NCI-H1436 (cell line): ENCODE results near the gene CENPB.
A peak's percentile ranks its signal among the peaks of the same experiment; 100 is the strongest.

Source experiments
- DNase-seq: peaks from one replicate; lab custom pipeline; 2025; lab: John Stamatoyannopoulos, UW

The CENPB gene

GRCh38 chr20:3766422-3767109 is 20.0 kb downstream of the CENPB start:
- DNase-seq, result no peak

GRCh38 chr20:3765171-3765882 is 21.2 kb downstream of the CENPB start:
- no peak for DNase-seq

- no peak for DNase-seq
Measured at GRCh38 chr20:3764659-3765058, 21.9 kb downstream of the CENPB start.

DNA sequence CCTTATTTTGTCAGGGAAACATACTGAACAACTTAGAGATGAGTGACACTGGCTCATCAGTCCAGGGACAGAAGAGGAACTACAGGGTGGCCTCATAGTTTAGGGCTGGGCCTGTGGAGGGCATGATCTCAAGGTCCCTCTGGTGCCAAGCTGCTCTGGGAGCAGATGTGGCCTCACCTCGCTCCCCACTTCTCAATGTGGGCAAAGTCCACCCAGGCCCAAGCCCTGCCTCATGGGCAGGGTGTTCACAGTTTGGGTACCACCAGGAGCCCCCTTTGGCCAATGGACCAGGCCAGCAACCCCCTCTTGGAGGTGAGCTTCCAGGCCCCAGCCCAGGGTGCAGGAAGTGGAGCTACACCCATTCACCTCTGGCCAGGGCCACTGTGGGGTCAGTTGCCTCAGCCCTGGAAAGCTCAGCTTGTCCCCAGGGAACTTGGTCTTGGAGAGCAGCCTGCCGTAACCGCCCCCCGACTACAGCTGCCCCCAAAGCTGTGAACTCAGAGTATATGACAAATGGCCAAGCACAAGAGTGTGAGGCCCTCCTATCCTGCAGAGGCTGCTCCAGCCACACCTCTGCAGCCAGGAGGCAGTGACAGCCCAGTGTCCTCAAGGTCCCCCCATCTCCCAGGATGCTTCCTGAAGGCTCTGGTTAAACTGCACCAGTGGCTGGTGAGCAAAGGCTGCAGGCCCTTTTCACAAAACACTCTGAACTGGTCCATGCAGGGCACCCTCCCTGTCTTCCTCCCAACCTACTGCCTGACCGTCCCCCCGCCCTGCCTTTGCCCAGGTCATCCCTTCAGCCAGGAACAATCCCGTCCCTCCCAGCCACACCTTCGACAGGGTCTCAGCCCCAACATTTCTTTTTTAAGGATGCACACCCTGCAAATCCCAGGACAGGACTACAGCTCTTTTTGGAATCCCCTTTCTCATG is 22.6 kb downstream of the CENPB start:
- no peak for DNase-seq

GRCh38 chr20:3760655-3761348 is 25.7 kb downstream of the CENPB start:
- no peak for DNase-seq

GRCh38 chr20:3759884-3760283 is 26.7 kb downstream of the CENPB start:
- DNase-seq, result no peak

DNA sequence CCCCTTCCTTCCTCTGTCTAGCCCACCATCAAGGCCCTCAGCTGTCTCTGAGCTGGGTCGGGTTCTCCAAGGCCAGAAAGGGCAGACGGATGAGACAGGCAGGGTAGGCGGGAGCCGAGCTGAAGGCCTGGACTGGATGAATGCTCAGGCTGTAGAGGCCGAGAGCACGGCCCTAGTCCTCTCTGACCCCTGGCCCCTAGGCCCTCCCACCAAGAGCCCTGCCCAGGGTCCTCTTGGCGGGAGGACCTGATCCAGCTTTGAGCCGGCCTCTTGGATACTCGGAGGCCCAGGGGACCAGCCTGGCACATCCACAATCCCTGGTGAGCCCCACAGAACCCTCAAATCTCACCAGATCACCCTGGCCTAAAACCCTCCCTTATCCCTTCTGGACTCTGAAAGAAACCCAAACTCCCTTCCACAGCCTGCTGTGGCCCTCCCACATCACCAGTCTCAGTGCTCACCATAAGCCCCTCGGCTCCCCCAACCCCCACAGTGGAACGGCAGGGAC is 27.2 kb downstream of the CENPB start:
- no peak for DNase-seq

DNA sequence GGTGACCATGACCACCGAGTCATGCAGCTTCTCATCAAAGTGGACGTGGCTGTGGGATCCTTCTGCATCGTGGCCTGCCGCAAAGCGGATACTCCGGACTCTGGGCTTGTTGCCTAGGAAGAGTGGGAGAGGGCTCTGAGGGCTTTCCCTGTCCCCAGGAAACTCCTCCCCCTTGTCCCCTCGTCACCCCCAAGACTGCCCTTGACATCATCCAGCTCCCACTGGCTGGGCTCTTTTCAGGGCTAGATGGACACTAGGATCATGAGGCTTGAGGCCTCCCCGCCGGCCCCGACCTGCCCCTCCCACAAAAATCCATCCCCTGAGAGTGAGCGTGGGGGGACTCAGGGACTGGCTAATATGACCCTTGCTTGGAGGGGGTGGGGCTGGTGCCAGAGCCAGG is 28.0 kb downstream of the CENPB start:
- DNase-seq, result no peak

- DNase-seq, result no peak
Measured at GRCh38 chr20:3757268-3757667, 29.3 kb downstream of the CENPB start.

GRCh38 chr20:3755814-3756480 is 30.6 kb downstream of the CENPB start:
- DNase-seq, result no peak

- no peak for DNase-seq
Measured at GRCh38 chr20:3755269-3755668, 31.3 kb downstream of the CENPB start.

DNA sequence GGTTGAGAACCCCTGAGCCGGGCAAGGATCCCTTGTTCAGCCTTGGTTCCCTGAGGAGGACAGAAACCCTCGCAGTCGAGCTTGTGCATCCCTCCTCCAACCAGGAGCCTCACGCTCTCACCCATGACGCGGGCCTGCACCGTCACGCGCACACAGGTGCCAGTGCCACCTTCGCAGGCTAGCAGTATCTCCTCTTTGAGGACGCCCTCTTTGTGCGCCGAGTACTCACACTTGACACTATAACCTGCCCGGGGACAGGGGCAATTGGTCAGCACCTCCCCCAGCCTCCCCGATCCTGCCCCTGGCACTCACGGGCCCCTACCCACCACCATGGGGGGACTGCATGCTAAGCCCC is 32.3 kb downstream of the CENPB start:
- DNase-seq, result no peak

- DNase-seq, result no peak
Measured at GRCh38 chr20:3753501-3754275, 32.9 kb downstream of the CENPB start.

DNA sequence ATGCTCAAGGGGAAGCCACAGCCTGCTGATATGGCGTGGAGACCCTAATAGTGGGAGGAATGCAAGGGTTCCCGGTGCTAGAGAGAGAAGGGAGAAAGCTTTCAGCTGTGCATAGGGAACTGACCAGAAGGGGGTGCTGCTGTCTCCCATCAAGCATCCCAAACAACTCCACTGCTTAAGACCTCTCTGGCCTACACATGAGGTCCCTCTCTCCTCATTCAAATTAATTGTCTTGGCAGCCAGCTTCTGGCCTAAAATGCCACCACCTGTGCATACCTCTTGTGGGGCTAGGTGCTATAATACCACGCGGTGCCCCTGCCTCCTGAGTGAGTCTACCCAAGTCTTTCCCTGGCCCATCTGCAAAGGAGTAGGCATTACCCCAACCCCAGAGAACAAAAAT is 33.4 kb downstream of the CENPB start:
- peak; percentile 60 for DNase-seq

- no peak for DNase-seq
Measured at GRCh38 chr20:3752386-3752759, 34.2 kb downstream of the CENPB start.

GRCh38 chr20:3751675-3752385 is 34.7 kb downstream of the CENPB start:
- peak; percentile 85 for DNase-seq

- no peak for DNase-seq
Measured at GRCh38 chr20:3751305-3751674, 35.2 kb downstream of the CENPB start.

GRCh38 chr20:3749689-3750531 is 36.6 kb downstream of the CENPB start:
- DNase-seq, result peak; percentile 47

GRCh38 chr20:3749087-3749688 is 37.4 kb downstream of the CENPB start:
- DNase-seq, result no peak
